NCI-H128 (cell line): ENCODE data around the gene ITLN1.

Experiments used
- DNase-seq: peaks from one replicate; lab custom pipeline; 2025; ENCODE audit not compliant: unreplicated experiment; lab: John Stamatoyannopoulos, UW

ITLN1 gene

GRCh38 chr1:160826546-160826945, 58.4 kb downstream of the ITLN1 start:
- DNase-seq = no peak
